GM12873 (cell line): ENCODE results near the gene PEX10.

Source experiments
- TF ChIP-seq, protein P1 (sequence below): IDR thresholded peaks from 2 replicates; pipeline ENCODE4 v1.5.1; 2012; ENCODE audit warnings: low read depth, mild to moderate bottlenecking, moderate library complexity, low read length, control low read depth; ENCODE audit not compliant: insufficient read depth; ENCODE audit errors: missing control alignments

The PEX10 gene

GRCh38 chr1:2441746-2442145 is 29.4 kb upstream of the PEX10 start:
- TF ChIP-seq, protein P1, sequence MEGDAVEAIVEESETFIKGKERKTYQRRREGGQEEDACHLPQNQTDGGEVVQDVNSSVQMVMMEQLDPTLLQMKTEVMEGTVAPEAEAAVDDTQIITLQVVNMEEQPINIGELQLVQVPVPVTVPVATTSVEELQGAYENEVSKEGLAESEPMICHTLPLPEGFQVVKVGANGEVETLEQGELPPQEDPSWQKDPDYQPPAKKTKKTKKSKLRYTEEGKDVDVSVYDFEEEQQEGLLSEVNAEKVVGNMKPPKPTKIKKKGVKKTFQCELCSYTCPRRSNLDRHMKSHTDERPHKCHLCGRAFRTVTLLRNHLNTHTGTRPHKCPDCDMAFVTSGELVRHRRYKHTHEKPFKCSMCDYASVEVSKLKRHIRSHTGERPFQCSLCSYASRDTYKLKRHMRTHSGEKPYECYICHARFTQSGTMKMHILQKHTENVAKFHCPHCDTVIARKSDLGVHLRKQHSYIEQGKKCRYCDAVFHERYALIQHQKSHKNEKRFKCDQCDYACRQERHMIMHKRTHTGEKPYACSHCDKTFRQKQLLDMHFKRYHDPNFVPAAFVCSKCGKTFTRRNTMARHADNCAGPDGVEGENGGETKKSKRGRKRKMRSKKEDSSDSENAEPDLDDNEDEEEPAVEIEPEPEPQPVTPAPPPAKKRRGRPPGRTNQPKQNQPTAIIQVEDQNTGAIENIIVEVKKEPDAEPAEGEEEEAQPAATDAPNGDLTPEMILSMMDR = no peak

- TF ChIP-seq, protein P1 = no peak
These were observed 27.0 kb upstream of the PEX10 start for GRCh38 chr1:2439369-2439768.

DNA sequence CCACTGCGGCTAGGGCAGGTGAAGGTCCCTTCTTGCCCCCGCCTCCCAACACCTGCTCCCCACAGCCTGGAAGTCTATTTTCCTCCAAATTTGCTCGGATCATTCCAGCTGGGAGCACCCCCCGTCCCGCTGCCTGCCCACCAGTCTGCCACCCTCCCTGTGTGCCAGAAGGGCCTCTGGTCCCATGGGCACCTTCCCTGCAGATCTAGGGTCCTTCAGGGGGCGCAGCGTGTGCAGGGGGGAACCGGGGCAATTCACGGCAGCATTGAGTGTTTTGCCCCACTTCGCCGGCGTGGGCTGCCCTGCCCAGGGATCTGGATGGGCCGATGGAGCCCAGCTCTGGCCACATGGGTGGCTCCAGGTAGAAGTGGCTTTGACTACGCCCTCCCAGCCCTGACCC is 26.3 kb upstream of the PEX10 start:
- TF ChIP-seq, protein P1 = no peak

GRCh38 chr1:2438038-2438437 is 25.7 kb upstream of the PEX10 start:
- TF ChIP-seq, protein P1 = no peak

- TF ChIP-seq, protein P1 = no peak
These were observed 25.3 kb upstream of the PEX10 start for GRCh38 chr1:2437617-2438016.

DNA sequence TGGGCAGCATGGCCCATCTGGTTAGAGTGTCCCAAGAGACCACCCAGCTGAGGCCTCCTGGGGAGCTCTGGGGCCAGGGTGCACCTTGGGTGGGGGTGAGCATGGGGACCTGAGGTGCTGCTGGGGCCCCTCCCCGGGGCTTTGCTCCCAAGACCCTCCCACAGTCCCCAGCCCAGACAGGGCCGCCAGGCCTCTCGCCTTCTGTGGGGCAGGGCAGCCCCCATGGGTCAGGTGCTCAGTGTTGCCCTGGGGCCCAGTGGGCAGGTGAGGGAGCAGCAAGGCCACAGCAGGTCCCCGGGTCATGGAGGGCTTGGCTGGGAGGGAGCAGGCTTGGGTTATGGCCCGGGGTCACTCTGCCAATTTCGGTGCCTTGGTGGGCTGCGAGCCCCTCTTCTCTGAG is 24.5 kb upstream of the PEX10 start:
- TF ChIP-seq, protein P1 = no peak

DNA sequence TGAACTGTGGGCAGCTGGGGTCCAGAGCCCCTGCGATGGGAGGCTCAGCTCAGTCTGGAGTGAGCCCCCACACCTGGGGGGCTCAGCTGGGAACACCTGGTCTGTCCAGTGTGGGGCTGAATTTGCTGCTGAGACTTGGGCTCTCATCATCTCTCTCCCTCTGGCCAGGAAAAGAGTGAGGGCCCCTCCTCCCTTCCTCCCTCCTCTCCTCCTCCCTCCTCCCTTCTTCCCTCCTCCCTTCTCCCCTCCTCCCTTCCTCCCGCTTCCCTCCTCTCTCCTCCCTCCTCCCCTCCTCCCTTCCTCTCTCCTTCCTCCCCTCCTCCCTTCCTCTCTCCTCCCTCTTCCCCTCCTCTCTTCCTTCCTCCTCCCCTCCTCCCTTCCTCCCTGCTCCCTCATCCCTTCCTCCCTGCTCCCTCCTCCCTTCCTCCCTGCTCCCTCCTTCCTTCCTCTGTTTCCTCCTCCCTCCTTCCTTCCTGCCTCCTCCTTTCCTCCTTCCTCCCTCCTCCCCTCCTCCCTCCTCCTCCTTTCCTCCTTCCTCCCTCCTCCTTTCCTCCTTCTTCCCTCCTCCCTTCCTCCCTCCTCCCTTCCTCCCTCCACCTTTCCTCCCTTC is 23.5 kb upstream of the PEX10 start:
- TF ChIP-seq, protein P1 = no peak

GRCh38 chr1:2435091-2435490 is 22.7 kb upstream of the PEX10 start:
- TF ChIP-seq, protein P1 = no peak
